Choroid plexus epithelial cell (primary cell): Measurements from ENCODE around the gene DNAH12.

Source experiments
- DNase-seq: peaks from one replicate; pipeline ENCODE4 v3.0.0-alpha.2; 2010; ENCODE audit warnings: low read depth
- H3K4me3 ChIP-seq: 2 replicates; pipeline ENCODE4 v1.5.1; 2011; ENCODE audit warnings: low read depth, mild to moderate bottlenecking, control low read depth, low read length, moderate library complexity
- CTCF ChIP-seq: conservative IDR thresholded peaks from 2 replicates; pipeline ENCODE4 v1.5.1; 2011; ENCODE audit warnings: low read depth, mild to moderate bottlenecking, control low read depth, inconsistent platforms, low read length, moderate library complexity

The DNAH12 gene

GRCh38 chr3:57545636-57546268 is 1.6 kb upstream of the DNAH12 start:
- H3K4me3 ChIP-seq = no peak overlapping the region
- DNase-seq = no peak
- TF ChIP-seq CTCF = no peak

- H3K4me3 ChIP-seq = no peak overlapping the region
- TF ChIP-seq CTCF = no peak
- no peak for DNase-seq
Measured at GRCh38 chr3:57538465-57538864, 5.7 kb downstream of the DNAH12 start.

GRCh38 chr3:57530071-57530608 is 14.0 kb downstream of the DNAH12 start:
- H3K4me3 ChIP-seq = no peak overlapping the region
- peak; percentile 26 for DNase-seq

GRCh38 chr3:57518276-57518915 is 25.7 kb downstream of the DNAH12 start:
- no peak for TF ChIP-seq CTCF
- DNase-seq = peak; percentile 65
- no peak overlapping the region for H3K4me3 ChIP-seq

More at GRCh38 chr3:57530071-57530608, 14.0 kb downstream of the DNAH12 start:
- TF ChIP-seq CTCF = no peak

GRCh38 chr3:57512166-57512565 is 32.0 kb downstream of the DNAH12 start:
- TF ChIP-seq CTCF = no peak
- peak; percentile 42 for DNase-seq

GRCh38 chr3:57505901-57506300 is 38.2 kb downstream of the DNAH12 start:
- no peak for DNase-seq
- no peak for TF ChIP-seq CTCF
- H3K4me3 ChIP-seq = no peak overlapping the region

More at GRCh38 chr3:57512166-57512565, 32.0 kb downstream of the DNAH12 start:
- peak overlapping the region; percentile 3 for H3K4me3 ChIP-seq
